GM21528 (cell line): ENCODE measurements around the gene MBD5.

Source experiments
- ATAC-seq: cut with Tn5 transposase; IDR thresholded peaks from one replicate; pipeline ENCODE4 v1.9.1; 2021; ENCODE audit warnings: mild to moderate bottlenecking, moderate library complexity; ENCODE audit not compliant: unreplicated experiment, low FRiP score

MBD5 gene

GRCh38 chr2:148106331-148106730, 85.4 kb downstream of the MBD5 start:
- no peak for ATAC-seq

DNA sequence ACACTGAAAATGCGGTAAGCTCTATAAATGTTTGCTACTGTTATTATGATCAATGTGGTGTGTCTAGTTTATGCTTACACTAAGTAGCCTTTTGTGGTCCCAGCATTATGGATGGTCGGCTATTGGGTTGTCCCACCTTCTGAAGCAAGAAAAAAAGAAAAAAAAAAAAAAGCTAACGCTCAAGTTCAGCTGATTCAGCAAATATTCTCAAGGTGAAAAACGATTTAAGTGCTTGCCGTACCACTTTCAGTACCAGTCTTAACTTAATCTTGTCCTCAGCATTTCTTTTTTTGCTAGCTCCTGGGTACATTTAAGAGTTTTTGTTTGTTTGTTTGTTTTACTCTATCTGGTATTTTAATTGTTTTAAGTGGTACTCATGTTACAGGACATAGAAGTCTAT, 87.5 kb downstream of the MBD5 start:
- no peak for ATAC-seq

DNA sequence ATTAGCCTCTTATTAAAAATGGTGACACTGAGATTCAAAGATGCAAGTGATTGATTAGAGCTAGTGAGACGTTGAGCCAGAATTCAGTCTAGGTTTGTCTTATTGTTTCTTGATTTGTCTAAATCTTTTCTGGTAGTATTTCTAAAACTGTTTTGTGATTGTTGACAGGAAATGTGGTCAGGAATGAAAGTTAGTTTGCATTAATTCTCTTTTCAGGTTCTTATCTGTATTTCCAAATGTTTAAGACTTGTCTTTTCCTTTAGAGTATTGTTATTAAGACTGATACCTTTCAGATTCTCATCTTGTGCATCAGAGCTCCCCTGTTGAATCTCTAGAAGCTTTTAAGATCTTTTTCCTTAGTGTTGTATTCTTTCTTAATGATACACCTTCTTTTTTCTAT, 89.3 kb downstream of the MBD5 start:
- ATAC-seq = no peak

DNA sequence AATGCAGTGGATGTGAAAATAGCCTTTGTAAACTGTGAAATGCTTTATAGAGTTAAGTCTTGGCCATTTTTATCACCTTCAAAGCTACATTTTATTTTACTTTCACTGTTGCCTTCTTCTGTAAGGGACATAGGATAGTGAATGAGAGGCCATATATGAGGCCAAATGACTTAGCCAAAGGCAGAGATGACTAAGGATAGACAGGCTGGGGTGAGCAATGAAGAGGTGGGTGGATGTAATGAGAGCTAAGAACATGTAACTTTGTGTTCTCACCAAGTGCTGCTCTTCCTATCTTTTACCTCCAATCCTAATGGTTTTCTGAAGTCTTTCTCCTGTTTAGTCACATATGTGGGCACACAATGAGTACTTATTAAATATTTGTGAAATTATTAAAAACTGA, 101.9 kb downstream of the MBD5 start:
- no peak for ATAC-seq

DNA sequence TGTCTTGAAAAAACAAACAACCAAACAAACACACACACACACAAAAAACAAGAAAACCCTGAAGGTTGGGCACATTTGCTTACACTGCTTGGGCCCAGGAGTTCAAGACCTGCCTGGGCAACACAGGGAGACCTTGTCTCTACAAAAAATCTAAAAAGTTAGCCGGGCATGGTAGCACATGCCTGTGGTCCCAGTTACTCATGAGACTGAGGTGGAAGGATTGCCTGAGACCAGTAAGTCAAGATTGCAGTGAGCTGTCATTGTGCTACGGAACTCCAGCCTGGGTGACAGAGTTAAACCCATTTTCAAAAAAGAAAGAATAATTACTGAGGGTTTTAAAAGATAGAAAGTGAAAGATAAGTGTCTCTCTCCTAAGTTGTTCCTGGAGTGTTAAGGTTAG, 103.4 kb downstream of the MBD5 start:
- ATAC-seq = no peak

DNA sequence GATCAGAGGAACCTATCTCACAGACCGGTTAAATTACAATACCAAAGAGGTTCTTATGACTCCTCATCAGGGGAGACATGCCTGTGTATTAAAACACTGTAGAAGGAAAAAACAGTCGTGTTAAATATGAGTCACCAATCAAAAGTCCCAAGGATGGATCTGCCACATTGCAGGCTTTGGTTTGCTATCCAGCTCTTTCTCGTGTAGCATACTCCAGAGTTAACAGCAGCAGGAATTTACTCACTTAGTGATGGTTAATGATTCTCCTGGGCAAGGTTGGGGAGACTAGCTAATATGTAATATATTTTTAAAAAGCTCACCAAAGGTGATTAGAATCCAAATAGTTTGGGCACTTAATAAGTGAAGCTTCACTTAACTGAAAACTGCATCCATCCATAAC, 109.7 kb downstream of the MBD5 start:
- ATAC-seq = no peak

GRCh38 chr2:148132412-148132811, 111.5 kb downstream of the MBD5 start:
- no peak for ATAC-seq

DNA sequence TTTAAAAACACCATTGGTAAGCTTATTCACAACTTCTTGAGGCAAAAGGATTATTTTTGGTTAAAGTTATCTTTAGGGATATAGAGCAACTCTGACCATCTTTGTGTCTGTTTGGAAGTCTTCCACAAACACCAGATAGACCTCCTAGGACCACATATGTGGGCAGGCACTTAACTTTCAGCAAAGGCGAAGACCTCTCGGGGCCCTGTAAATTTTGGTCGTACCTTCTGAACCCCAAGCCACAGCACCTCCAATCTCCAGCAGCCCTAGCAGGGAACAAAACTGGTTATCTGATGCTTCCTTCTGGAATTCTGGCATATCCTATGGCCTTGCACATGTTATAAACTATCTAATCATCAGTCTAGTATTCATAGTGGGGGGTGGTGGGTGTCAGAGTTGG, 114.8 kb downstream of the MBD5 start:
- ATAC-seq = no peak

GRCh38 chr2:148136441-148136840, 115.5 kb downstream of the MBD5 start:
- no peak for ATAC-seq

- no peak for ATAC-seq
These were observed 141.1 kb downstream of the MBD5 start for GRCh38 chr2:148161909-148162435.

GRCh38 chr2:148162871-148163270, 142.0 kb downstream of the MBD5 start:
- no peak for ATAC-seq

DNA sequence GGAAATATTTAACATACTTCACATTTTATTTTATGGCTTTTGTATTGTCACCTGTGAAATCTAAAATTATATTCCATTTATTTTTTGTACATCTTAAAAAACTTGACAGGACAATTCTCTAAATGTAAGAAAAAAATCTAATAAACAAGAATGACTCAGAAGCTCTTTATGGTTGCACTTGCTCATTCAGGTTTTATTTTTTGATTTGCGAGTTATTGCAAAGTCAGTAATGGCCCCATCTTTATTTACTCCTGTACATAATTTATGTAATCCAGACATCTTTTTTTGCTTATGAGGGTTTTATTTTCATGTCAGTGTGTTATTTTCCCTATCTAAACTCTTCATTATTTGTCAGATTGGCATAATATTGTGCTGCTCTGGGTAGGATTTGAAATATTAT, 145.1 kb downstream of the MBD5 start:
- ATAC-seq = no peak

DNA sequence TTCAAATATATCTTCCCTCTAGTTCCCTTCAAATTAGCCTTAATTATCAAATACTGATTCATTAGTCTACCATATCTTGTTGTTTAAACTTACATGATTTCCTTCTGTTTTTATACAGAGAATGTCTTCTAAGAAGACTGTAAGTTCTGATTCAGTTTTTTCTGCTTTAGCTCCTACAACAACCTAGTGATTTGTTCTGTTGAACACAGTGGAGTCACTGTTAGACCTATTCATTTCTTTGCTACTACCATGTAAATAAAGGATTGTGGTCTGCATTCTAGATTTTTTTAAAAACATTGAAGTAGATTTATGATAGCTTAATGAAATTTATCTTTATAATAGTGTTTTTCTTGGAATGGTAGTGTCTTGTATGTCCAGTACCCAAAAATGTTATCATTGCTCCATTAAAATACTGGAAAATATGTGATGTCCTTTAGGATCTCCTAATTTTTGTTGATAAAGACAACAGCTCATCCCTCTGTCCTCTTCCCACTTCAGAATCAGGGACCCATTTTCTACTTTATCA, 146.4 kb downstream of the MBD5 start:
- ATAC-seq = no peak

DNA sequence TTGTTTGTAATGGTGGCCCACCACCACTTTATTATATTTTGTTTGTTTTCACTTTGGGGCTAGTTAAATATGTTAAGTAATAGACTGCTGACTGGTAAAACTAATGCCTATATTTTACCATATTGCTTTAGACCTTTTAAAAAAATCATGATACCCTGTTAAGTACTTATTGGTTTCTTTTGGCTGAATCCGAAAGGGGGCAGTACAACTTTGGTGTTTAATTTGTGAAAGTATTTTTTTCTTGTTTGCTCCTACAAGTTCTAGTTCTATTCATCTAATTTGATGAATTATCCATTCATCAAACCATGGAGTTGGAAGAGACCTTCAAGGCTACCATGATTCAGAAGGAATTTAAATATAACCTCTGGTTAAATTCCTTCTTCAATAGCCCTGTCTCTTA, 147.0 kb downstream of the MBD5 start:
- ATAC-seq = no peak

DNA sequence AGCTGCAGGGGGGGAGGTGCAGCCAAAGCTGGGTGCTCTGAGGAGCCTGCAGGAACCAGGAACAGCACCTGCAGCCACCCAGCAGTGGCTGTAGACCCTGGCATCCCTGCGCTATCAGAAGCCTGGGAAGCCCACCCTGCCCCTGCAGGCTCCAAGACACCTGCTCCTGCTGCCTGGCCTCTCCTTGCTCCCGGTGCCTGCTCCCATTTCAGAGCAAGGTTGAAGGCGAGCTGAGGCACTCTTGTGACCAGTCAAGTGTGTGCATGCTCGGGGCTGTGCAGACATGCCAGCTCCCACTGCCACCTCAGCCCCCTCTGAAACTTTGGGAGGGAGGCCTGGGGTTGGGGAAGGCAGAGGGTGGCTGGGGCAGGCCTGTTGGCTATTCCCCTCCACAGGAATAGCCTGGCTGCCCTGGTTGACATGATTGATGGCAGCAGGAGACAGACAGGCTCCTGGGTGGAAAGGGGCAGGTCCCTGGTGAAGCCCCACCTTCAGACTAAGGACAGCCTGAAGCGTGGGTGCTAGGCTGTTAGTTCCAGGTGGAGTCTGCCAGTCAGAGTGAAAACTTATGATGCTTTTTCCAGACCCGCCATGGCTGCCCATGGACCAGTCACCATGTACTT, 151.4 kb downstream of the MBD5 start:
- no peak for ATAC-seq

DNA sequence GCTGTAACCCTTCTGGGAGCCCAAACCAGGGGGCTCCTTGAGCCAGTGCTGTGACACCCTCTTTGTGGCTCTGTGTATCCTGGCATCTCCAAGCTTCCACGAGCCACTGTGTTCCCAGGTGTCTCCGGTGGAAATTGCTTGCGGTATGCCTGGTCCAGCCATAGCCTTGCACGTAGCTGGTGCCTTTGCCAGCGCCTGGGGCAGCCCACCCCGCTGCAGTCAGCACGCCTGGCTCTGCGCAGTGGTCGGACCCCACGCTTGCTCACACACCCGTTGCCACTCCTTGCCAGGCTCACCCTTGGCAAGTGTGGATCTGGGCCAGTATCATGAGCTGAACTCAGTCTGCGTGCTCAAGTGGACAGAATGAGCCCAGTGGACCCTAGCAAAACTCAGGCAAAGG, 152.3 kb downstream of the MBD5 start:
- ATAC-seq = no peak

- ATAC-seq = no peak
These were observed 156.7 kb downstream of the MBD5 start for GRCh38 chr2:148177559-148177958.

DNA sequence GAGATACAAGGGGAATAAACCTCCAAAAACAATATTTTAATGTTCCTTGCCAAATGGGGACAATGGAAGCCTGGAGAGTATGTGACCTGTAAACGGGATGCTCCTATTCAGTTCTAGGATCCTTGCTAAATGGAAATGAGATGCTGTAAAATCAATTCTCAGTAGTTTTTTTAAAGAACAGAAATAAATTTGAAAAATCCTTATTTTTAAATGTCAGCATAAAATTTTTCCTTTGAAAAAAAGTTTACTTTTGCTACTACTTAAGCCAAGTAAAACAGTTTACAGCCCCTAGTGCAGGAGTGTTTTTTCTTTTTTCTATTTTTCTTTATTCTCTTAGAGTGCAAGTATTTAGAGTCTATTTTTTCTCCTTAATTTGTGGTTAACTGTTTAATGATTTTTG, 158.8 kb downstream of the MBD5 start:
- ATAC-seq = no peak

- ATAC-seq = no peak
These were observed 164.1 kb downstream of the MBD5 start for GRCh38 chr2:148184976-148185375.

GRCh38 chr2:148194882-148195281, 174.0 kb downstream of the MBD5 start:
- ATAC-seq = no peak

DNA sequence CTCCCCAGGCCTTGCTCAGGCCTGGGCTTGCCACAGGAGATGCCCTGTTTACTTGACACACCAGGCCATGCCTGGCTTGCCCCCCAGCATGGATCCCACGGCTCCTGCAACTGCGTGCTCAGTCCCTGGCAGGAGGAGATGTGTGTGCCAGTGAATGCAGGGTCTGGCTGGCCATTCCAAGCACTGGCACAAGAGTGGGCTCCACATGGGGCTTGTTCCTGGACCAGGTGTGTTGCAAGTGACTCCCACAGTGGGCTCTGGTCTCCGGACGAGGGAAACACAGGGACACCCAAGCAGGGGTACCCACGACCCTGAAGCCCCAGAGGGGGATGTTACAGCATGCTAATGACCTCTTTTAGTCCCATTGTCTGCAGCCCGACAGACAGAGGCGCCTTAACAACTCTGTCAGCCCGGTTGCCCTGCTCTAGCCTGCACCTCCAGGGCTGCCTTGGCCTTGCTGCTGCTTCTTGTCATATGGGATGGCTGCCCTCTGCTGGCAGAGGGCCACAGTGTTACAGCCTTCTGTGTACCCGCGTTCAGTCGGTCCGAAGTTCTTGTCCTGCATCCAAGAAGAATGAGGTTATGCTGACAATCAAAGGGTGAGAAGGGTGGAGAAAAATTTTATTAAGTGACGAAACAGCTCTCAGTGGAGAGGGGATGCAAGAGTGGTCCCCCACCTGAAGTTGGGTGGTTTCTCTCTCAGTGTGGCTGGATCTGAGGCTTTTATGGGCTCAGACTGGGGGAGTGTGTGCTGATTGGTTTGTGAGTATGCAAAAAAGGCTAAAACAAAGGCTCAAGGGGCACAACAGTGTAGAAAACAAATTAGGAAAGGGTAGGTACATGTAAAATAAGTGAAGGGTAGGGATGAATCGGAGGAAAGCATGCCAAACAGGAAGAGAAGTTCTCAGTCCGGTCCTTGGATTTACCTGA, 180.4 kb downstream of the MBD5 start:
- no peak for ATAC-seq

GRCh38 chr2:148202237-148202636, 181.3 kb downstream of the MBD5 start:
- ATAC-seq = no peak
